Femur (tissue), 1 donor: Measurements from ENCODE around the gene WDR88.
"Not testable (repeated sequence)": the region's sequence is repeated elsewhere in the genome, so short reads cannot be mapped to it uniquely, and the experiment has no call there.

Experiments used
- DNase-seq: peaks from one replicate; pipeline ENCODE4 v3.0.0-alpha.2; 2017

Gene WDR88

GRCh38 chr19:33199441-33200265 is 67.7 kb downstream of the WDR88 start:
- DNase-seq: no peak

GRCh38 chr19:33201473-33201872 is 69.6 kb downstream of the WDR88 start:
- DNase-seq: no peak

DNA sequence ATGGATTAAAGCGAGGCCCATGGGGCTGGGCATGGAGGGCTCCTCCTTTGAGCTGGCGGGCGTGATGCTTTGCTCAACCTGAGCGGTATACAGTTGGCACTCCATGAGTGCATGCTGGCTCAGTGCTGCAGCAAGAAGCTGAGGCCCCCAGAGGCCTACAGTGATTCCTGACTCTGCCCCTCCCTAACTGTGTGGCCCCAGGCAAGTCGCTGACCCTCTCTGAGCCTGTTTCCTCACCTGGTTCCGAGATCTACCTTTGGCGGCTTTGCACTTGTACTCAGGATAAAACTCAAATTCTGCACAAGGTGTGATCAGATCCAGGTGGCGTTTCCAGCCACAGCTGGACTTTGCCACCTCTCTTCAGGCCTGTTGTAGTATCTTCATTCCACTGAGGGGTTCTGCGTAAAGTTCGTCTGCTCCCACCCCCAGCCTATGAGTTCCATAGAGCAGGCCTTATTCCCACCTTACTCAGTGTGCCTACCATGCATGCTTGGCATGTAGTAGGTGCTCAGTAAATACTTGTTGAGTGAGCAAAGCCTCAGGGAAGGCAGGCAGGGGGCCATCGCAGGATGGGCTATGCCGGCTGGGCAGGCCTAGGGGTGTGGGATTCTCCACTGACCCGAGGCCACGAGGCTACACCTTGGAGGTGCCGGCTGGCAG is 70.1 kb downstream of the WDR88 start:
- DNase-seq: no peak

GRCh38 chr19:33202546-33203507 is 70.9 kb downstream of the WDR88 start:
- DNase-seq: no peak

DNA sequence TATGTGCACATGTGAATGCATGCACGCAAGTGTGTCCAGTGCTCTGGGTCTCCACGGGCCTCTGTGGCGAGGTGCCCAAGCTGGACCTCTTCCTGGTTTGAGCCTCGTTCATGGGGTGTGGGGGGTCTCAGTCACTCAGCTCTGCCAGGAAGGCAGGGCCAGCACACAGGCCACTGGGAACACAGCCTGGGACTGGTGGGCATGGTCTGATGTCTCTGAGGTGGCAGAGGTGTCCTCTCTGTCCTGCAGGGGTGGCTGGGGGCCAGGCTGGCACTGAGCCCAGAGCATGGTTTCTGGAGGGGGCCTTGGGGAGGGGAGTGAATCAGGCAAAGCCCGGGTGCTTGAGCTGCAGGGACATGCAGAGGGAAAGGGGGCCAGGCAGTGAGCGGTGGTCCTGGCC is 71.6 kb downstream of the WDR88 start:
- no peak for DNase-seq

DNA sequence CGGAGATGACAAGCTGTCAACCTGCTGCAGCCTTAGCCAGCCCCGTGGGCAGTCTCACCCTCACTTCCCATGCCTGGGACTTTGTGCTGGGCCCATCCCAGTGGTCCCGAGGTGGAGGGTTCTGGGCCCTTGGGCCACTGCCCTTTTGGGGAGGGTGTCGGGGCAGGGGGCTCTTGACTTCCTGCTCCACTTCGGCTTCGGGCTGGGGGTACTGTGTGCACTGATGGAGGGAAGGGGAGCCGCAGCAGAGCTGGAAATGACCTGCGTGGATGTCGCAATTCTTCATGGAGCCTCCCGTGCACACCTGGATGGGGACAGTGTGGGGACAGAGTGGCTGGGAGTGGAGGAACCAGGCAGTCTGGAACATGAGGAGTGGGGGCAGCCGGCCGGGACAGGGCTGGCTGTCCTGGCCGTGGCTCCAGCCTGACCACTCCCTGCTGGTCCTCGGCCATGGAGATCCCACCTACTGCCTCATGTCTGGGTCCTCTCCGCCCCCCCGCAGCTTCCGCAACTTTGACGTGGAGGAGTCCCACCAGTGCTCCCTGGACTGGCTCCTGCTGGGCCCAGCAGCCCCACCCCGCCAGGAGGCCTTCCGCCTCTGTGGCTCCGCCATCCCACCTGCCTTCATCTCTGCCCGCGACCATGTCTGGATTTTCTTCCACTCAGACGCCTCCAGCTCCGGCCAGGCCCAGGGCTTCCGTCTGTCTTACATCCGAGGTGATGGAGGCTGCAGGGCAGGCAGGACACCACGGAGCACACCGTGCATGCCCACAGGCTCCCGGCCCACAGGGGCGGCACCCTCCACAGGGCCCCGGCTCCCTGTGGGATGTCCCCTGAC is 72.4 kb downstream of the WDR88 start:
- no peak for DNase-seq

DNA sequence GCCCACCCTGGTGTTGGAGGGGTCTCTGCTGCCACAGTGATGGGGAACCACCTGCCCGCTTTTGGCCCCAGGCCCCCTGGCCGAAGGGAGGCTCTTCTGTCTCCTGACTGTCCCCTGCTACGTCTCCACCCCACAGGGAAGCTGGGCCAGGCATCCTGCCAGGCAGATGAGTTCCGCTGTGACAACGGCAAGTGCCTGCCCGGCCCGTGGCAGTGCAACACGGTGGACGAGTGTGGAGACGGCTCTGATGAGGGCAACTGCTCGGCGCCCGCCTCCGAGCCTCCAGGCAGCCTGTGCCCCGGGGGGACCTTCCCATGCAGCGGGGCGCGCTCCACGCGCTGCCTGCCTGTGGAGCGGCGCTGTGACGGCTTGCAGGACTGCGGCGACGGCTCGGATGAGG is 73.2 kb downstream of the WDR88 start:
- no peak for DNase-seq

GRCh38 chr19:33205531-33206260 is 73.8 kb downstream of the WDR88 start:
- DNase-seq: no peak

DNA sequence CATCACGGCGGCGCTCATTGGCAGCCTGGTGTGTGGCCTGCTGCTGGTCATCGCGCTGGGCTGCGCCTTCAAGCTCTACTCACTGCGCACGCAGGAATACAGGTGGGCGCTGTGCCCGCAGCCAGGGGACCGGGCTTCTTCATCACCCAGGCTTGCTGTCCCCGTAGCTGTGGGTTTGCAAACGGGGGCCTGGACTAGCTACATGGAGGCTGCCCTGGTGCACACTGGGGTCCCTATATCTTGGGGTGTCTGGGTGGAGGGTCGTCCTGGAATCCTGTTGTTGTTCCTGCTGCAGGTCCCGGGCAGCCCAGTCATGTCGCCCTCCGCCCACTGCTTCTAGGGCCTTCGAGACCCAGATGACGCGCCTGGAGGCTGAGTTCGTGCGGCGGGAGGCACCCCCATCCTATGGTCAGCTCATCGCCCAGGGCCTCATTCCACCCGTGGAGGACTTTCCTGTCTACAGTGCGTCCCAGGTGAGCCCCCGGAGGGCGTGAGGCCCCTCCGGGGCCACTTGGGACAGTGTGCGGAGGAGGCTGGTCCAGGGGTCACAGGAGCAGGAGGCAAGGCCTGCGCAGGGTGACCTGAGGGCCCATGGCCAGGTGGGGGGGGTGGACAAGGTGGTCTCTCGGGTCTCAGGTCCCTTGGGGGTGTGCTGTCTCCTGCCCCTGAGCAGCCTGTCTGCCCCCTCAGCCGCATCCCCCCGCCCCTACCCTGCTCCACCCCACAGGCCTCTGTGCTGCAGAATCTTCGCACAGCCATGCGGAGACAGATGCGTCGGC is 74.5 kb downstream of the WDR88 start:
- DNase-seq: no peak

DNA sequence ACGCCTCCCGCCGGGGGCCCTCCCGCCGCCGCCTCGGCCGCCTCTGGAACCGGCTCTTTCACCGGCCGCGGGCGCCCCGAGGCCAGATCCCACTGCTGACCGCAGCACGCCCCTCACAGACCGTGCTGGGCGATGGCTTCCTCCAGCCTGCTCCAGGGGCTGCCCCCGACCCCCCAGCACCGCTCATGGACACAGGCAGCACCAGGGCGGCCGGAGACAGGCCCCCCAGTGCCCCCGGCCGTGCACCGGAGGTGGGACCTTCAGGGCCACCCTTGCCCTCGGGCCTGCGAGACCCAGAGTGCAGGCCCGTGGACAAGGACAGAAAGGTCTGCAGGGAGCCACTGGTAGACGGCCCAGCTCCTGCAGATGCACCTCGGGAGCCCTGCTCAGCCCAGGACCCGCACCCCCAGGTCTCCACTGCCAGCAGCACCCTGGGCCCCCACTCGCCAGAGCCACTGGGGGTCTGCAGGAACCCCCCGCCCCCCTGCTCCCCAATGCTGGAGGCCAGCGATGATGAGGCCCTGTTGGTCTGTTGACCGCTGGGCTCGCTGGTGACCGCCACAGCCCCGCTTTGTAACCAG is 75.2 kb downstream of the WDR88 start:
- no peak for DNase-seq

- DNase-seq: no peak
Measured at GRCh38 chr19:33207903-33208302, 76.0 kb downstream of the WDR88 start.

GRCh38 chr19:33208371-33208895 is 76.5 kb downstream of the WDR88 start:
- DNase-seq: no peak

DNA sequence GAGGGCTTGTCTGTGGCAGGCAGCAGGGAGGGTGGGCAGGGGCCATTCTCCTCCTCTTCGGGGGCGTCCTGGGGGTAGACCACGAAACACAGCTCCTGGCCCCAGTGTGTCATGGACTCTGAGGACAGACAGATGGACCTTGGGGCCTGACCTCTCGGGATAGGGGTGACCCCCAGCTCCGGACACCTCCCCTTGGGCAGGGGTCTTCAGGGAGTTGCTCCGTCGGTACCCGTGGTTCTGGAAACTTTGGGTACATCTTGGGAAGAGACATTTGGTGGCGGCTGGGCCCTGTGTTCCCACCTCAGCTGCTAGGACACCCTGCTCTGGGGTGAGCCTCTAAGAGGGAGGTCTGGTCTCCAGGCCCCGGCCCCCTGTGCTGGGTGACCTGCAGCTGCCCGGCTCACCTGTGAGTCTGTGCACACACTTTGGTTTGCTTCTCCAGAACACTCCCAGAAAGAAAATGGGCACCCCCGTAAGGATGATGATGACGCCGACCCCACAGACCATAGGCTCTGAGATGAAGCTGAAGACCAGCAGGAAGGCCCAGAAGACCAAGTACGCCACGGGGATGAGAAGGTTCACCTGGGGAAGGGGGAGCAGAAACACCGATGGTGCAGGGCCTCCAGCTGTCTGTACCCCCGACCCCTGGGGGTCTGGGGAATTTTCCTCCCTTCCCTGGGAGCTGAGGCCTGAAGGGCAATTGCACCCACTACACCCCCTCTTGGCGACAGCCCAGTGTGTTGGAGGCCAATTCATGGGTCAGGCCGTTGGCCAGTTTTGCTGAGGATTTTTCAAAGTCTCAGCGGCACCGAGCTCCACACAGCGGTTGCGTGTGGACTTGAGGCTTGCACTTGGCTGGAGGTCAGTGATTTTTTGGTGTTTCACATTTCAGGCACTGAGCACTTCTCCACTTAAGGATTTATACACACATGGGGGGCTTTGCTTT is 77.3 kb downstream of the WDR88 start:
- DNase-seq: peak; percentile 53

DNA sequence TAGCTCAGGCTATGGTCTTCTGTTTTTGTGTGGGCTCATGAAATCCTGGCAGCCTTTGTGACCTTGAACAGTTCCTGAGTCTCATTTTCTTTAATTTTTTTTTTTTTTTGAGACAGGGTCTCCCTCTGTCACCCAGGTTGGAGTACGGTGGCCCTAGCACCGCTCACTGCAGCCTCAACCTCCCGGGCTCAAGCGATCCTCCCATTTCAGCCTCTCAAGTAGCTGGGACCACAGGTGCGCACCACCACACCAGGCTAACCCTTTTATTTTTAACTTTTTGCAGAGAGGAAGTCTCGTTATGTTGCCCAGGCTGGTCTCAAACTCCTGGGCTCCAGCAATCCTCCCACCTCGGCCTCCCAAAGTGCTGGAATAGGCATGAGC is 77.9 kb downstream of the WDR88 start:
- DNase-seq: not testable (repeated sequence)

- no peak for DNase-seq
Measured at GRCh38 chr19:33210266-33210940, 78.5 kb downstream of the WDR88 start.

DNA sequence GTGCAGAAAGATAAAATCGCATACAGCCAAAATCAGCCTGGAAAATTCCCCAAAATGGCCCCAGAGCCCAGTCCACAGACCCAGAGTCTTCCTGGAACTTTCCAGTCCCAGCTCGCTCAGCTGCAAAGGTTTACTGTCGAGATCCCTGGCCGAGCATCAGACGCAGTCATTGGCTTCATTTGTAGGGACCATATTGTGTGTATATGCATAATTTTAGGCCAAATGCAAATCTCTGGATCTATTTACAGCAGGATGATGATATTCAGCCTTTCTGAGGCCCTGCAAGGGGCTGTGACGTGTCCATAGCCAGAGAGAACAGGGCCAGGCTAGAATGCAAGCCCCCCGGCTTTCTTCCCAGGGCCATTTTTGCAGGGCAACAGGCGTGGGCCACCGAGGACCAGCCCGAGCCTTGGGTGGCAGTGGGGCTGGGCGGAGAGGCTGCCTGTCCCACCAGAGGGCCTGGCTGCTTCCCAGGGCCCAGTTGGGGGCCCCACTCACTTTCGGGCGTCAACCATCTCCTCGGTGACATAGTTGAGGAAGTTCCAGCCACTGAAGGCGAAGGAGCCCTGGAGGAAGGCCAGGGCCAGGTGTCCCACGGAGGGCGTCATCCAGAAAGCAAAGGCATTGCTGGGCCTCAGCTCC is 80.0 kb downstream of the WDR88 start:
- peak; percentile 89 for DNase-seq

DNA sequence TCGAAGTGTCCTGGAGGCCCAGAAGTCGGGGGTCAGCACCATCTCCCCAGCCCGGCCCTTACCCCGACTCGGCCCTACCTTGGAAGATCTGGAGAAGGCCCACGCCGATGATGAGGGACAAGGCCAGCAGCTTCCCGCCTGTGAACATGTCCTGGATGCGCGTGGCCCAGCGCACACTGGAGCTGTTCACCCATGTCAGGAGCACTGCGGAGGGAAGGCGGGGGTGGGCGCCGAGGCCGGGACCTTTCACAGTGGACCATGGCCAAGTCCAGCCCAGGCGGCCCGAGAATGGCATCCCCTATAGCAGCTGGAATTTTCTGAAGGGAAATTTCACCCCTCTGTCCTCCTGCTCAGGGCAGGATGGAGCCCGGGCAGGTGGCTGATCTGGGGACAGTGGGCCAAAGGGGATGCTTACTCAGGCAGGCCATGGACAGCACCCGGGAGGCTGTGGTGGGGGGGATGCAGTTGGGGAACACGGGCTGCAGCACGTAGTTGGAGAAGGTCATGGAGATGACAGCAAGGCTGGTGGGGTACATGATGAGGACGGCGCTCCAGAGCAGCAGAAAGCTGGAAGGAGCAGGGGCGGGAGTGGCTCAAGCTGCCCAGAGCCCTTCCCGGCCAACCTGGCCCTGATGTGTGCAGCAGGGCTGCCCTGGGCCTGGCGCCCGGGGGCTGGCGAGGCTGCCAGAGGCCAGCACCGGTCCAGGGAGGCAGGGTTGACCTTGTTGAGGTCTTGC is 80.7 kb downstream of the WDR88 start:
- no peak for DNase-seq
